CD4-positive, alpha-beta T cell treated with Interferon gamma for 1 hour (primary cell): ENCODE measurements around the gene STPG4.

Experiments
- DNase-seq: peaks from one replicate; pipeline ENCODE4 v3.0.0-alpha.2; 2020

Gene STPG4

DNA sequence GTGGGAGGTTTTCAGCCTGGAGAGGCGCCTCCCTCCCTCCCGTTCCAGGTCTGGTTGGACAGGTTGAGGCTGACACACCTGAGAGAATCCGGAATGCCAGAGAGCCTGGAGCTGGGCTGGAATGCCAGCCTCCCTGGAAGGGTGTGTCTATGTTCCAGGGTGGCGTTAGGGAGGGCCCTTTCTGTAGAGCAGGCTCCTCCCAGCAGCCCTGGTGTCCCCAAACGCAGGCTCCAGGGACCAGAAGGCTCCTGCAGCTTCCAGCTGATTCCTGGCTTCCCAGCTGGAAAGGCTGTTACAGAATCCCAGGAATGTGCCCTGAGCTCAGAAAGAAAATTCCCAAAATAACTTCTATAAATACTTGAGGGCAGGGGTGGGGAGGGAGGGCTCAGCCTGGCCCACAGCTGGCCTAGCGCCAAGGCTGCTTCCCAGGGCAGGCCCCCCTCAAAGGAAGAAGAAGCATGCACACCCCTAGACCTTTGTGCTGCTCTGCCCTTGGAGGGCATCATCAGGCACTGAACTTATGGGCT lies 85.4 kb downstream of the STPG4 start:
- DNase-seq = no peak

DNA sequence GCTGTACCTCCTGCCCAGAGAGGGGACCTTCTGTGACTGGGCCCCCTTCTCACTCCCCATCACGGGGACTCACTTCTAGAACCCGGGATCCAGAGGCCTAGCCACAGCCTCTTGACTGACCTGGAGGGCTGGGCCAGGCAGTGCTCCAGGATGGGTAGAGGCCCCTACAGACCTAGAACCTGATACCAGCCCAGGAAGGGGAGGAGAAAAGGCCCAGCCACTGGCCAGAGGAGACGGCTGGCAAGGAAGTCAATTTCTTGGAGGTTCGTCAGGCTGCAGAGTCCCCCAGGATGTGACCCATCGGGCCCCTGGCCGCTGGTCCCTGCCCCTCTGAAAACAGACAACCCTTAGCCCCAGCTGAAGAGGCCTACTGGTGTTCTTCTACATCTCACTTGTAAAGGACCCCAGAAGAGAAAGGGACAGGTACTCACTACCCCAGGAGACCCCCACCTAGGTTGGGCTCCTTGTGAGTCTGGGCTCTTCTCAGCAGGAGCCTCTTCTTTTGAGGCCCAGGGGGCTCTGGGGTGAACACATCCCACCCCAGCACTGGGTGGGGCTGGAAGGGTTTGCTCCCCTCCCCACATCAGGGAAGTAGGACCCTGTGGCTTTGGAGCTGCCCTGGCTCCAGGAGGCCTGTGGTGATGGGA lies 86.0 kb downstream of the STPG4 start:
- no peak for DNase-seq

GRCh38 chr2:47067788-47068407 lies 87.2 kb downstream of the STPG4 start:
- no peak for DNase-seq

DNA sequence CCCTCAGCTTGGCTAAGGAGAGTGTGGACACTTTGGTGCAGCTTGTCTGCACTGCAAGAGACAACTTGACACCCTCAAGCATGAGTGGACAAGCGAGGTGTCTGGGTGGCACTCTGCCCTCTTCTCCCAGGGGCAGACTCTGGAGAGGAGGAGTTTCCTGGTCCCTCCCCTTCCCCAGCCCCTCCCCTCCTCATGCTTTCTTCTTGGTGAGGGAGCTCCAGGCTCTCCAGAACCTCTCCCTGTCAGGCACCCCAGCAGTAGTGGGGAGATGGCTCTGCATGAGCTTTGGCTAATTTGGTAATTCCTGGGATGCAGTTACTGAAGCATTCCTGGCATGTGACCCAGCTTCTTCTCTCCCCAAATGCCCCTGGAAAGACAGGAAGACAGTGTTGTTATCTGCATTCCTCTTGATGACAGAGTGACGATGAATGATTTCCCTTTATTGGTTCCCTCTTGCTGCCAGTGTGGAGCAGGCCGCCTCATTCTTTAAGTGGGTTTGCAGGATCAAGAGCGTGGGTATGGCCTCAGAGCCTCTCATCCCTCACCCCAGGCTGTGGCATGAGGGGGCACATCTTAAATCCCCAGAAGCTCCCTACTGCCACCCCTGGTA lies 89.2 kb downstream of the STPG4 start:
- no peak for DNase-seq

- no peak for DNase-seq
Measured at GRCh38 chr2:47065343-47065742, 89.8 kb downstream of the STPG4 start.

GRCh38 chr2:47064106-47064505 lies 91.0 kb downstream of the STPG4 start:
- no peak for DNase-seq

- no peak for DNase-seq
Measured at GRCh38 chr2:47063538-47063930, 91.6 kb downstream of the STPG4 start.

- no peak for DNase-seq
Measured at GRCh38 chr2:47062681-47063537, 92.2 kb downstream of the STPG4 start.

GRCh38 chr2:47061944-47062678 lies 93.0 kb downstream of the STPG4 start:
- no peak for DNase-seq

GRCh38 chr2:47060652-47061170 lies 94.4 kb downstream of the STPG4 start:
- DNase-seq = no peak

- no peak for DNase-seq
Measured at GRCh38 chr2:47058003-47058931, 96.8 kb downstream of the STPG4 start.

- DNase-seq = no peak
Measured at GRCh38 chr2:47057687-47058002, 97.5 kb downstream of the STPG4 start.

- DNase-seq = peak; percentile 63
Measured at GRCh38 chr2:47056868-47057686, 98.0 kb downstream of the STPG4 start.

GRCh38 chr2:47056374-47056773 lies 98.7 kb downstream of the STPG4 start:
- no peak for DNase-seq

- no peak for DNase-seq
Measured at GRCh38 chr2:47054868-47055267, 100.2 kb downstream of the STPG4 start.

GRCh38 chr2:47054036-47054555 lies 101.0 kb downstream of the STPG4 start:
- no peak for DNase-seq

- no peak for DNase-seq
Measured at GRCh38 chr2:47052847-47053246, 102.3 kb downstream of the STPG4 start.

- DNase-seq = no peak
Measured at GRCh38 chr2:47051562-47051961, 103.5 kb downstream of the STPG4 start.

- no peak for DNase-seq
Measured at GRCh38 chr2:47050762-47051161, 104.3 kb downstream of the STPG4 start.
